A549 (cell line): ENCODE results near the gene RAB11FIP4.

Experiments
- CTCF ChIP-seq: fragments of >200 bp; sonication (Bioruptor Twin); formaldehyde crosslinking; IDR thresholded peaks from 3 replicates; pipeline ENCODE4 v1.5.1; 2016
- SREBF2 ChIP-seq: fragments of 450-650 bp; IDR thresholded peaks from 2 replicates; pipeline ENCODE4 v1.6.1; 2014; ENCODE audit warnings: mild to moderate bottlenecking, moderate library complexity
- TF ChIP-seq, protein P1 (sequence below): IDR thresholded peaks from 2 replicates; pipeline ENCODE4 v1.6.1; 2012

DNA sequence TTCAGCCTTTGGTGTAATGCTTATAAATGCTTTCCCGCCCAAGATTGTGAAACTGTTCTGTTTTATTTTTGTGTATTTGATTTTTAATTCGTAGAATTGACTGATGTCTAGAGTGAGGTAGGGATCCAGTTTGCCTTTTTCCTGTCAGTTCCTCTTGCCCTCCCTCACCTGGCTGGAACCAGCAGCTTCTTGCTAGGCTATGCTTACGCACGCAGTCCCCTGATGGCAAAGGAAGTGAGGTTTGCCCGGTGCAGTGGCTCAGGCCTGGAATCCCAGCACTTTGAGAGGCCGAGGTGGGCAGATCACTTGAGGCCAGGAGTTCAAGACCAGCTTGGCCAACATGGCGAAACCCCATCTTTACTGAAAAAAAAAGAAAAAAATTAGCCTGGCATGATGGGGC is 51.9 kb downstream of the RAB11FIP4 start:
- TF ChIP-seq SREBF2 (no peak), CTCF (no peak)
- TF ChIP-seq, protein P1, sequence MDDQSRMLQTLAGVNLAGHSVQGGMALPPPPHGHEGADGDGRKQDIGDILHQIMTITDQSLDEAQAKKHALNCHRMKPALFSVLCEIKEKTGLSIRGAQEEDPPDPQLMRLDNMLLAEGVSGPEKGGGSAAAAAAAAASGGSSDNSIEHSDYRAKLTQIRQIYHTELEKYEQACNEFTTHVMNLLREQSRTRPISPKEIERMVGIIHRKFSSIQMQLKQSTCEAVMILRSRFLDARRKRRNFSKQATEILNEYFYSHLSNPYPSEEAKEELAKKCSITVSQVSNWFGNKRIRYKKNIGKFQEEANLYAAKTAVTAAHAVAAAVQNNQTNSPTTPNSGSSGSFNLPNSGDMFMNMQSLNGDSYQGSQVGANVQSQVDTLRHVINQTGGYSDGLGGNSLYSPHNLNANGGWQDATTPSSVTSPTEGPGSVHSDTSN: no peak
